Measurements from ENCODE around the gene EML6.

DNA sequence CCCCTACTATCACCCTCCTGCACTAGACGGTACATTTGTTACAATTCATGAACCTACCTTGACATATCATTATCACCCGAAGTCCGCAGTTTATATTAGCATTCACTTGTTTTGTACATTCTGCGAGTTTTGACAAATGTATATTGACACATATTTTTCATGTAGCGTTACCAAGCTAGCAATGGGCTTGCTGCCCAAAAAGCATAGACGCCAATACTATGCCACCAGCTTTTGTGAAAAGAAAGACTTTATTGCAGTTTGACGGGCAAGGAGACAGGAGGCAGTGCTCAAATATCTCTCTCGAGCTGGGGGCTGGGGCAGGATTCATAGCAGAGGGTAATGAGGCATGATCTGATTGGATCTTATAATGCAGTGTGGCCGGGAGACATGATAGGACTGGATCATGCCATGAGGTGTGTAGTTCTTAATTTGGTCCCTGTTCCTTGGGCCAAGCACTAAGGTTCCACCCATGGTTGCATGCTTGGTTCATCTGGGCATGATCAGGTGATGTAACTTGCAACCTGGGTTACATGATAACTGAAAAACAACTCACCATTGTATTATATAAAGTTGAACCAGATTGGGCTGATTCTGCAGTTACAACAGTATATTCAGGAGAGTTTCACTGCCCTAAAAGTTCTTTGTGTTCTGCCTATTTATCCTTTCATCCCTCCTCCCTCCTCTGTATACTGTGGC lies 164.5 kb downstream of the EML6 start:
- TF ChIP-seq POLR2A (IDR thresholded peaks at IDR 0.05), result no peak
- TF ChIP-seq, protein P1, sequence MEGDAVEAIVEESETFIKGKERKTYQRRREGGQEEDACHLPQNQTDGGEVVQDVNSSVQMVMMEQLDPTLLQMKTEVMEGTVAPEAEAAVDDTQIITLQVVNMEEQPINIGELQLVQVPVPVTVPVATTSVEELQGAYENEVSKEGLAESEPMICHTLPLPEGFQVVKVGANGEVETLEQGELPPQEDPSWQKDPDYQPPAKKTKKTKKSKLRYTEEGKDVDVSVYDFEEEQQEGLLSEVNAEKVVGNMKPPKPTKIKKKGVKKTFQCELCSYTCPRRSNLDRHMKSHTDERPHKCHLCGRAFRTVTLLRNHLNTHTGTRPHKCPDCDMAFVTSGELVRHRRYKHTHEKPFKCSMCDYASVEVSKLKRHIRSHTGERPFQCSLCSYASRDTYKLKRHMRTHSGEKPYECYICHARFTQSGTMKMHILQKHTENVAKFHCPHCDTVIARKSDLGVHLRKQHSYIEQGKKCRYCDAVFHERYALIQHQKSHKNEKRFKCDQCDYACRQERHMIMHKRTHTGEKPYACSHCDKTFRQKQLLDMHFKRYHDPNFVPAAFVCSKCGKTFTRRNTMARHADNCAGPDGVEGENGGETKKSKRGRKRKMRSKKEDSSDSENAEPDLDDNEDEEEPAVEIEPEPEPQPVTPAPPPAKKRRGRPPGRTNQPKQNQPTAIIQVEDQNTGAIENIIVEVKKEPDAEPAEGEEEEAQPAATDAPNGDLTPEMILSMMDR (IDR thresholded peaks at IDR 0.05 in 4 of 5, conservative IDR thresholded peaks at IDR 0.05 in 1 of 5), result no peak

Measured in gastrocnemius medialis (tissue), 4 donors.